ENCODE data around the gene TMEM60. TPM values are rescaled to one million over a fixed set of nuclear protein-coding genes. Genes with fewer than 3 reads are reported as not detected.

TMEM60 gene
- total RNA-seq, 1 experiment from 2014 or later, result 19.6 TPM

DNA sequence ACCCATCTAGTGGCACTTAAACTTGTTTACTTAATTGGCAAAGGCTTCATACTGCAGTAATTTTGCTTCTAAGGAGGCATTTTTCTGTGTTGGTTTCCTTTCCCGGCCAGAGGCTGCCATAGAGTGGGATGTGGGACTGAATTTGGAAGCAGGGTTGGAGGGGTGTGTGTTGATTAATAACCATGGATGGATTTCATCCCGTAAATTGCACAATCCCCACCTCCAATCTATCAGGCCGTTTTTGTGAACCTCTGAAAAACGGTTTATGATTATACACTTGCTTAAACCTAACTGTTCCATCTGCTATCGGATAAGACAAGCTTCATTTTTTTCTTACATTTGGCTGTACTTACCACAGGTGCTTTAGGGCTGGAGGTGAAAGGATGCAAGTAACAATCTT, 1.3 kb downstream of the TMEM60 start:
- Histone ChIP-seq H3K36me3 (ENCODE audit: control insufficient read depth, insufficient read depth, low read length) (no peaks in the 10 kb centered on the region), H3K27me3 (replicated peaks; ENCODE audit: control insufficient read depth, insufficient read depth, low read length) (no peaks in the 10 kb centered on the region), H3K4me3 (ENCODE audit: low read depth, low read length) (peak overlapping the region; percentile 97), H3K9me3 (no peaks in the 10 kb centered on the region), H3K4me1 (peaks cover 19% of the 10 kb centered on the region)
- intact Hi-C loops (cut with micrococcal nuclease; ENCODE audit: unreplicated experiment), result loop anchor here (5.0 kb wide), 1 partner anchor 40 kb away; no protein-coding TSS in a partner anchor
- POLR2A ChIA-PET, result interaction anchor here (0.5 kb wide), 1 partner anchor 37 kb away, joined by 3 read pairs; no protein-coding TSS in a partner anchor
- H3K27me3 Mint-ChIP-seq (ENCODE audit: insufficient read depth, unreplicated experiment), result no peaks in the 10 kb centered on the region
- peaks cover 46% of the 10 kb centered on the region for H3K36me3 Mint-ChIP-seq (ENCODE audit: insufficient read depth, unreplicated experiment)
- CTCF ChIA-PET, result no interaction called here
- H3K4me1 Mint-ChIP-seq (ENCODE audit: low read depth, unreplicated experiment), result peaks cover 21% of the 10 kb centered on the region
- peak overlapping the region; percentile 93 for H3K27ac Mint-ChIP-seq (ENCODE audit: unreplicated experiment)
- TF ChIP-seq, protein P1, sequence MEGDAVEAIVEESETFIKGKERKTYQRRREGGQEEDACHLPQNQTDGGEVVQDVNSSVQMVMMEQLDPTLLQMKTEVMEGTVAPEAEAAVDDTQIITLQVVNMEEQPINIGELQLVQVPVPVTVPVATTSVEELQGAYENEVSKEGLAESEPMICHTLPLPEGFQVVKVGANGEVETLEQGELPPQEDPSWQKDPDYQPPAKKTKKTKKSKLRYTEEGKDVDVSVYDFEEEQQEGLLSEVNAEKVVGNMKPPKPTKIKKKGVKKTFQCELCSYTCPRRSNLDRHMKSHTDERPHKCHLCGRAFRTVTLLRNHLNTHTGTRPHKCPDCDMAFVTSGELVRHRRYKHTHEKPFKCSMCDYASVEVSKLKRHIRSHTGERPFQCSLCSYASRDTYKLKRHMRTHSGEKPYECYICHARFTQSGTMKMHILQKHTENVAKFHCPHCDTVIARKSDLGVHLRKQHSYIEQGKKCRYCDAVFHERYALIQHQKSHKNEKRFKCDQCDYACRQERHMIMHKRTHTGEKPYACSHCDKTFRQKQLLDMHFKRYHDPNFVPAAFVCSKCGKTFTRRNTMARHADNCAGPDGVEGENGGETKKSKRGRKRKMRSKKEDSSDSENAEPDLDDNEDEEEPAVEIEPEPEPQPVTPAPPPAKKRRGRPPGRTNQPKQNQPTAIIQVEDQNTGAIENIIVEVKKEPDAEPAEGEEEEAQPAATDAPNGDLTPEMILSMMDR (IDR thresholded peaks at IDR 0.05; ENCODE audit: insufficient read depth in 1 of 2, low read depth in 1 of 2, low read length in 1 of 2, severe bottlenecking in 1 of 2, unreplicated experiment in 1 of 2), result no peak
- peak overlapping the region; percentile 99 for H3K4me3 Mint-ChIP-seq (ENCODE audit: unreplicated experiment)
- no peak for DNase-seq
- no TSS peak for BruUV-seq (replicated peaks)
- H3K9me3 Mint-ChIP-seq (ENCODE audit: unreplicated experiment), result no peaks in the 10 kb centered on the region

DNA sequence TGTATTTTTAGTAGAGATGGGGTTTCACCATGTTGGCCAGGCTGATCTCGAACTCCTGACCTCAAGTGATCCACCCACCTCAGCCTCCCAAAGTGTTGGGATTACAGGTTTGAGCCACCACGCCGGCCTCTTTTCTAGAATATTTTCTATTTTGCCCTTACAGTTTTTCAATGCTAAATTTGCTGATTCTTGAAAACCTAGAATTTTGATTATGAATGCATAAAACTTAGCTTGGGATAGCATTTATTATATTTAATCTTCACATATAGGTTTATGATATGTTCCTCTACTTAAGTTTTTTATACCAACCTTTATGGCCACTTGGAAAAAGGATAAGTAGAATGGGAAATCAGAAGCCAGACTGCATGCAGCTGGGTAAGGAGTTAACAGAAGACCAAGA, 2.1 kb downstream of the TMEM60 start:
- TF ChIP-seq, protein P1 (IDR thresholded peaks at IDR 0.05; ENCODE audit: insufficient read depth in 1 of 2, low read depth in 1 of 2, low read length in 1 of 2, severe bottlenecking in 1 of 2, unreplicated experiment in 1 of 2), result no peak
- no peak for DNase-seq
- BruUV-seq (replicated peaks), result no TSS peak
- Mint-ChIP-seq H3K36me3 (ENCODE audit: insufficient read depth, unreplicated experiment) (peaks cover 46% of the 10 kb centered on the region), H3K9me3 (ENCODE audit: unreplicated experiment) (no peaks in the 10 kb centered on the region), H3K27me3 (ENCODE audit: insufficient read depth, unreplicated experiment) (no peaks in the 10 kb centered on the region), H3K4me1 (ENCODE audit: low read depth, unreplicated experiment) (peaks cover 24% of the 10 kb centered on the region), H3K27ac (ENCODE audit: unreplicated experiment) (peak overlapping the region; percentile 93), H3K4me3 (ENCODE audit: unreplicated experiment) (peak overlapping the region; percentile 99)
- intact Hi-C loops (cut with micrococcal nuclease; ENCODE audit: unreplicated experiment), result loop anchor here (5.0 kb wide), 1 partner anchor 41 kb away; no protein-coding TSS in a partner anchor
- Histone ChIP-seq H3K4me1 (peaks cover 24% of the 10 kb centered on the region), H3K9me3 (no peaks in the 10 kb centered on the region), H3K27me3 (replicated peaks; ENCODE audit: control insufficient read depth, insufficient read depth, low read length) (no peaks in the 10 kb centered on the region), H3K4me3 (ENCODE audit: low read depth, low read length) (no peak overlapping the region), H3K36me3 (ENCODE audit: control insufficient read depth, insufficient read depth, low read length) (no peaks in the 10 kb centered on the region)
- CTCF ChIA-PET, result no interaction called here
- POLR2A ChIA-PET, result interaction anchor here (0.6 kb wide), 1 partner anchor 379 kb away, joined by 4 read pairs; no protein-coding TSS in a partner anchor

DNA sequence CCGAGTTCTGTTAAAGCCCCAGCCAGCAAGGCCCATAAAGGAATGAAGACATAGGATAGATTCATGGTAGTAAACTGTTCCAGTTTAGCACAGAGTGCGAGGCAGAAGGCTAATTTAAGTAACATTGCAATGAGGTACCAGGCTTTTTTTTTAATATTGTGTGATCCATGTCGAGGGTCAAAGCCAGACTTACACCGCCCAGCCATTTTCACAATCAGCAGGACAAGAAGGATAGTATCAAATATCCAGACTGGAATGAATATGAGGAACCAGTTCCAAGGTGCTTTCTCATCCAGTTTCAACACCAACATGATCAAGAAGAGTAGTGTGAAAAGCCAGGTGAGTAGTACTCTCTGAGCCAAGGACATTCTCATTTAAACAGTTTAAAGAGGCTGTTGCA, 4.2 kb downstream of the TMEM60 start:
- no peaks in the 10 kb centered on the region for H3K9me3 ChIP-seq
- CTCF ChIA-PET, result no interaction called here
- no peaks in the 10 kb centered on the region for H3K9me3 Mint-ChIP-seq (ENCODE audit: unreplicated experiment)
- H3K27me3 ChIP-seq (replicated peaks; ENCODE audit: control insufficient read depth, insufficient read depth, low read length), result no peaks in the 10 kb centered on the region
- POLR2A ChIA-PET, result no interaction called here
- no peaks in the 10 kb centered on the region for H3K27me3 Mint-ChIP-seq (ENCODE audit: insufficient read depth, unreplicated experiment)
- H3K4me3 ChIP-seq (ENCODE audit: low read depth, low read length), result no peak overlapping the region
- no peak for DNase-seq
- H3K4me1 ChIP-seq, result peaks cover 17% of the 10 kb centered on the region
- H3K4me3 Mint-ChIP-seq (ENCODE audit: unreplicated experiment), result no peak overlapping the region
- H3K4me1 Mint-ChIP-seq (ENCODE audit: low read depth, unreplicated experiment), result peaks cover 17% of the 10 kb centered on the region
- intact Hi-C loops (cut with micrococcal nuclease; ENCODE audit: unreplicated experiment), result no loop called here
- no TSS peak for BruUV-seq (replicated peaks)
- H3K36me3 Mint-ChIP-seq (ENCODE audit: insufficient read depth, unreplicated experiment), result peaks cover 47% of the 10 kb centered on the region
- no peaks in the 10 kb centered on the region for H3K36me3 ChIP-seq (ENCODE audit: control insufficient read depth, insufficient read depth, low read length)
- TF ChIP-seq, protein P1 (IDR thresholded peaks at IDR 0.05; ENCODE audit: insufficient read depth in 1 of 2, low read depth in 1 of 2, low read length in 1 of 2, severe bottlenecking in 1 of 2, unreplicated experiment in 1 of 2), result no peak
- no peak overlapping the region for H3K27ac Mint-ChIP-seq (ENCODE audit: unreplicated experiment)
